IMR-90 (cell line): ENCODE measurements around the gene LMOD1. TPM values are rescaled to one million over a fixed set of nuclear protein-coding genes. Genes with fewer than 3 reads are reported as not detected.

Experiments
- ATAC-seq: fragments of 200-7000 bp; cut with Tn5 transposase; 2 replicates; pipeline ENCODE4 v1.9.1; 2020; ENCODE audit warnings: low read depth, mild to moderate bottlenecking, moderate library complexity
- BruUV-seq: library from RNA; stranded (reverse); fragments of 400-500 nt; replicated peaks from 2 replicates; lab custom pipeline; 2021; lab: Mats Ljungman, UMichigan
- CTCF ChIA-PET: fragments of 300-600 bp; formaldehyde crosslinking; extraction: SDS; loops from one replicate; lab custom pipeline; 2021; ENCODE audit warnings: antibody characterized with exemption; lab: Yijun Ruan, JAX
- POLR2A ChIA-PET: fragments of 300-600 bp; sonication (Branson Sonifier 250); formaldehyde crosslinking; loops from one replicate; lab custom pipeline; 2022; ENCODE audit warnings: antibody characterized with exemption; ENCODE audit not compliant: unreplicated experiment; lab: Charles Lee
- DNase-seq: peaks from one replicate; pipeline ENCODE4 v3.0.0; 2013
- H2AFZ ChIP-seq: replicated peaks from 2 replicates; pipeline ENCODE3; 2013; ENCODE audit warnings: low read length, mild to moderate bottlenecking; ENCODE audit not compliant: poor library complexity
- H2AK5ac ChIP-seq: 2 replicates; pipeline ENCODE4 v1.6.1; 2013; ENCODE audit warnings: low read depth, low read length, inconsistent platforms
- H2AK9ac ChIP-seq: replicated peaks from 2 replicates; pipeline ENCODE3; 2013; ENCODE audit warnings: mild to moderate bottlenecking, low read depth, low read length, moderate library complexity; ENCODE audit not compliant: poor library complexity
- H2BK120ac ChIP-seq: 2 replicates; pipeline ENCODE4 v1.6.1; 2013; ENCODE audit warnings: low read depth, low read length, inconsistent platforms
- H2BK15ac ChIP-seq: 3 replicates; pipeline ENCODE4 v1.6.1; 2013; ENCODE audit warnings: low read depth, low read length, inconsistent platforms
- H2BK20ac ChIP-seq: 2 replicates; pipeline ENCODE4 v1.6.1; 2013; ENCODE audit warnings: low read depth, mild to moderate bottlenecking, inconsistent platforms, low read length, moderate library complexity
- H2BK5ac ChIP-seq: 2 replicates; pipeline ENCODE4 v1.6.1; 2013; ENCODE audit warnings: mild to moderate bottlenecking, low read depth, low read length, inconsistent platforms; ENCODE audit not compliant: poor library complexity, severe bottlenecking
- H3K14ac ChIP-seq: replicated peaks from 2 replicates; pipeline ENCODE4 v1.6.1; 2013; ENCODE audit warnings: low read depth, low read length, inconsistent platforms
- H3K18ac ChIP-seq: 2 replicates; pipeline ENCODE4 v1.6.1; 2013; ENCODE audit warnings: low read depth, low read length, control low read depth
- H3K23ac ChIP-seq: 2 replicates; pipeline ENCODE4 v1.6.1; 2013; ENCODE audit warnings: low read depth, low read length, inconsistent platforms
- H3K27ac ChIP-seq: 2 replicates; pipeline ENCODE4 v1.5.1; 2013; ENCODE audit warnings: mild to moderate bottlenecking, control low read depth, low read length; ENCODE audit not compliant: insufficient read depth
- H3K27me3 ChIP-seq: 2 replicates; pipeline ENCODE4 v1.6.1; 2013; ENCODE audit warnings: low read length; ENCODE audit not compliant: control insufficient read depth, insufficient read depth
- H3K36me3 ChIP-seq: 2 replicates; pipeline ENCODE4 v1.6.1; 2013; ENCODE audit warnings: low read length, mixed read lengths; ENCODE audit not compliant: control insufficient read depth, insufficient read depth
- H3K4ac ChIP-seq: 2 replicates; pipeline ENCODE4 v1.6.1; 2013; ENCODE audit warnings: low read depth, low read length, inconsistent platforms
- H3K4me1 ChIP-seq: 2 replicates; pipeline ENCODE4 v1.6.1; 2013; ENCODE audit warnings: low read length, mixed read lengths; ENCODE audit not compliant: control insufficient read depth, insufficient read depth
- H3K4me2 ChIP-seq: 2 replicates; pipeline ENCODE4 v1.6.1; 2013; ENCODE audit warnings: low read depth, mild to moderate bottlenecking, control low read depth, low read length, moderate library complexity
- H3K4me3 ChIP-seq: 2 replicates; pipeline ENCODE4 v1.5.1; 2013; ENCODE audit warnings: low read depth, mild to moderate bottlenecking, control low read depth, low read length, moderate library complexity; ENCODE audit not compliant: insufficient read depth
- H3K56ac ChIP-seq: 2 replicates; pipeline ENCODE4 v1.6.1; 2013; ENCODE audit warnings: low read length, inconsistent platforms; ENCODE audit not compliant: insufficient read depth; ENCODE audit errors: extremely low read depth
- H3K79me1 ChIP-seq, 2 experiments: 2 replicates each; pipeline ENCODE4 v1.6.1; 2013; ENCODE audit warnings: low read length in 2 of 2, inconsistent platforms in 1 of 2, low read depth in 1 of 2
- H3K9ac ChIP-seq: 2 replicates; pipeline ENCODE4 v1.6.1; 2013; ENCODE audit warnings: low read depth, low read length, control low read depth
- H3K9me1 ChIP-seq: 2 replicates; pipeline ENCODE4 v1.6.1; 2013; ENCODE audit warnings: low read length, inconsistent platforms; ENCODE audit not compliant: insufficient read depth
- H3K9me3 ChIP-seq: 2 replicates; pipeline ENCODE4 v1.6.1; 2013; ENCODE audit warnings: low read length; ENCODE audit not compliant: control insufficient read depth, insufficient read depth
- H4K20me1 ChIP-seq: 2 replicates; pipeline ENCODE4 v1.6.1; 2013; ENCODE audit warnings: low read length, inconsistent platforms; ENCODE audit not compliant: insufficient read depth
- H4K5ac ChIP-seq: 2 replicates; pipeline ENCODE4 v1.6.1; 2013; ENCODE audit warnings: mild to moderate bottlenecking, low read depth, low read length, control low read depth
- H4K8ac ChIP-seq, 2 experiments: 2 replicates each; pipeline ENCODE4 v1.6.1; 2013; ENCODE audit warnings: low read depth in 2 of 2, low read length in 2 of 2, control low read depth in 1 of 2, inconsistent platforms in 1 of 2
- H4K91ac ChIP-seq: 2 replicates; pipeline ENCODE4 v1.6.1; 2013; ENCODE audit warnings: low read depth, low read length, inconsistent platforms; ENCODE audit not compliant: insufficient read depth
- BHLHE40 ChIP-seq: fragments of 150-350 bp; IDR thresholded peaks from 2 replicates; pipeline ENCODE4 v1.6.1; 2016; ENCODE audit warnings: mild to moderate bottlenecking, low read depth, low read length
- CEBPB ChIP-seq: IDR thresholded peaks from 2 replicates; pipeline ENCODE4 v1.6.1; 2012; ENCODE audit warnings: low read depth, low read length, improper control_type of control experiment
- CHD1 ChIP-seq: IDR thresholded peaks from 2 replicates; pipeline ENCODE4 v1.6.1; 2012; ENCODE audit warnings: low read depth, low read length, improper control_type of control experiment
- ELK1 ChIP-seq: fragments of 150-350 bp; IDR thresholded peaks from 2 replicates; pipeline ENCODE4 v1.6.1; 2016; ENCODE audit warnings: low read depth, mild to moderate bottlenecking, low read length, moderate library complexity, borderline replicate concordance
- FOS ChIP-seq: fragments of 150-350 bp; IDR thresholded peaks from 2 replicates; pipeline ENCODE4 v1.6.1; 2016; ENCODE audit warnings: low read depth, low read length
- MAFK ChIP-seq: IDR thresholded peaks from 2 replicates; pipeline ENCODE4 v1.6.1; 2012; ENCODE audit warnings: low read depth, low read length, improper control_type of control experiment
- MAZ ChIP-seq: IDR thresholded peaks from 2 replicates; pipeline ENCODE4 v1.6.1; 2012; ENCODE audit warnings: low read depth, mild to moderate bottlenecking, low read length, improper control_type of control experiment, moderate library complexity, borderline replicate concordance
- POLR2A ChIP-seq: IDR thresholded peaks from 2 replicates; pipeline ENCODE4 v1.6.1; 2012; ENCODE audit warnings: mild to moderate bottlenecking, low read depth, low read length
- RAD21 ChIP-seq: IDR thresholded peaks from 2 replicates; pipeline ENCODE4 v1.6.1; 2012; ENCODE audit warnings: low read length, improper control_type of control experiment
- RCOR1 ChIP-seq: IDR thresholded peaks from 2 replicates; pipeline ENCODE4 v1.6.1; 2012; ENCODE audit warnings: mild to moderate bottlenecking, low read length, improper control_type of control experiment; ENCODE audit not compliant: insufficient replicate concordance
- RFX5 ChIP-seq: IDR thresholded peaks from 2 replicates; pipeline ENCODE4 v1.8.0; 2012; ENCODE audit warnings: low read depth, mild to moderate bottlenecking, low read length, moderate library complexity
- SMC3 ChIP-seq: fragments of 150-350 bp; IDR thresholded peaks from 2 replicates; pipeline ENCODE4 v1.6.1; 2016; ENCODE audit warnings: low read depth, mild to moderate bottlenecking, antibody characterized with exemption, low read length, moderate library complexity
- WGBS, 2 experiments: methylation state at CpG; one replicate each; pipeline versions ENCODE4 v1.1.5 to v1.1.7; 2013; ENCODE audit warnings: missing lambda C conversion rate in 2 of 2; ENCODE audit not compliant: insufficient read length in 1 of 2; ENCODE audit errors: extremely low coverage in 2 of 2; 5-methylcytosine and 5-hydroxymethylcytosine counted together
- dilution Hi-C: fragments of 300-500 bp; cut with HindIII; formaldehyde crosslinking; loops from one replicate; pipeline ENCODE4 v1.14.3; 2018; ENCODE audit warnings: low sequenced_read_pairs; ENCODE audit not compliant: unreplicated experiment
- in situ Hi-C: fragments of 300-500 bp; cut with MboI; formaldehyde crosslinking; loops from 3 replicates; pipeline ENCODE4 v1.14.3; 2019; ENCODE audit warnings: low sequenced_read_pairs, inconsistent platforms, mixed read lengths
- intact Hi-C: fragments of 100-400 bp; cut with micrococcal nuclease; formaldehyde crosslinking; loops from 2 replicates; pipeline ENCODE4 v1.10.0; 2022
- polyA plus RNA-seq, 3 experiments: library from polyadenylated mRNA; depleted of rRNA; stranded (reverse); fragments of >200 nt; gene quantifications; 2 replicates each; pipeline ENCODE4 v1.2.3, GENCODE V29; 2012; ENCODE audit warnings: low replicate concordance in 1 of 3
- total RNA-seq: library from RNA; depleted of rRNA; stranded (reverse); fragments of >200 nt; gene quantifications from 2 replicates; pipeline ENCODE4 v1.2.3, GENCODE V29; 2012
- TF ChIP-seq, protein P1 (sequence below): fragments of 150-350 bp; IDR thresholded peaks from 2 replicates; pipeline ENCODE4 v1.6.1; 2017; ENCODE audit warnings: mild to moderate bottlenecking, antibody characterized with exemption, low read length, low read depth

The LMOD1 gene
- total and polyA plus RNA-seq, 2 of the 4 experiments (the other 2 are of a cell fraction), result 51.7 to 53.2 TPM

- TF ChIP-seq RFX5 (no peak), FOS (no peak), RAD21 (no peak)
These were observed 57.9 kb downstream of the LMOD1 start, which contains the start of gene SHISA4 (continued) for GRCh38 chr1:201888282-201889089.

- H3K79me1 ChIP-seq, result peaks cover 3 to 21% of the 10 kb centered on the region in 2 experiments; a peak in 3 of 4 replicates
- no peak overlapping the region for H3K27ac ChIP-seq
- TF ChIP-seq ELK1 (no peak), MAZ (no peak), CHD1 (no peak), RCOR1 (no peak), BHLHE40 (no peak), RFX5 (no peak), MAFK (no peak), FOS (no peak), CEBPB (no peak), SMC3 (no peak), POLR2A (no peak)
- TF ChIP-seq, protein P1, sequence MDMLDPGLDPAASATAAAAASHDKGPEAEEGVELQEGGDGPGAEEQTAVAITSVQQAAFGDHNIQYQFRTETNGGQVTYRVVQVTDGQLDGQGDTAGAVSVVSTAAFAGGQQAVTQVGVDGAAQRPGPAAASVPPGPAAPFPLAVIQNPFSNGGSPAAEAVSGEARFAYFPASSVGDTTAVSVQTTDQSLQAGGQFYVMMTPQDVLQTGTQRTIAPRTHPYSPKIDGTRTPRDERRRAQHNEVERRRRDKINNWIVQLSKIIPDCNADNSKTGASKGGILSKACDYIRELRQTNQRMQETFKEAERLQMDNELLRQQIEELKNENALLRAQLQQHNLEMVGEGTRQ, result no peak
- in situ Hi-C loops (no loop called here), dilution Hi-C loops (no loop called here), intact Hi-C loops (loop anchor here (10.0 kb wide), 1 partner anchor 228 kb away; no protein-coding TSS in a partner anchor)
- 82% methylated on average over 3 of the region's 5 CpGs; no CpG with 5 or more reads in 1 of the 2 experiments for WGBS, 2 experiments
- no peaks in the 10 kb centered on the region; the same call in 1 of the 2 replicates for H4K20me1 ChIP-seq
- H3K27me3 ChIP-seq, result no peaks in the 10 kb centered on the region
- H3K4me3 ChIP-seq, result no peak overlapping the region
- no peak overlapping the region for H3K9ac ChIP-seq
- no peaks in the 10 kb centered on the region for H3K9me3 ChIP-seq
- no peak overlapping the region for H2AK9ac ChIP-seq
- H4K8ac ChIP-seq, result no peak overlapping the region
- no peak for ATAC-seq
- no peak overlapping the region for H3K18ac ChIP-seq
- no peak overlapping the region; the same call in 1 of the 2 replicates for H2BK20ac ChIP-seq
- H2BK120ac ChIP-seq, result no peak overlapping the region
- no TSS peak for BruUV-seq
- no peak for DNase-seq
- peaks cover 37% of the 10 kb centered on the region for H3K9me1 ChIP-seq
- H2BK15ac ChIP-seq, result no peak overlapping the region
- no peak overlapping the region for H4K5ac ChIP-seq
- no peak overlapping the region for H3K56ac ChIP-seq
- CTCF ChIA-PET, result interaction anchor here (0.6 kb wide), 1 partner anchor 51 kb away, joined by 3 read pairs; no protein-coding TSS in a partner anchor
- H3K36me3 ChIP-seq, result peaks cover 5% of the 10 kb centered on the region
- peak overlapping the region; percentile 40 for H2AFZ ChIP-seq
- H3K4ac ChIP-seq, result no peak overlapping the region
- no peak overlapping the region for H2BK5ac ChIP-seq
- peaks cover 30% of the 10 kb centered on the region for H3K4me1 ChIP-seq
- H3K23ac ChIP-seq, result no peak overlapping the region
- H2AK5ac ChIP-seq, result peak overlapping the region; percentile 71; the same call in 1 of the 2 replicates
- no peak overlapping the region for H3K4me2 ChIP-seq
- POLR2A ChIA-PET, result no interaction called here
- H4K91ac ChIP-seq, result no peak overlapping the region
- H3K14ac ChIP-seq, result no peak overlapping the region
These were observed 59.1 kb downstream of the LMOD1 start for GRCh38 chr1:201887116-201887866.
